Breast epithelium (tissue), 3 donors: ENCODE results near the gene ITPRIP.

ENCODE experiments used
- CTCF ChIP-seq, 3 donors: fragments of 450-650 bp; IDR thresholded peaks; one replicate each; pipeline ENCODE4 v1.5.1; 2016 to 2017; ENCODE audit warnings: antibody characterized with exemption in 3 of 3, mild to moderate bottlenecking in 3 of 3, moderate library complexity in 3 of 3
- POLR2A ChIP-seq: fragments of 450-650 bp; IDR thresholded peaks from one replicate; pipeline ENCODE4 v1.6.1; 2016; ENCODE audit warnings: antibody characterized with exemption, mild to moderate bottlenecking, moderate library complexity

- TF ChIP-seq CTCF (IDR thresholded peaks at IDR 0.05) (no peak), POLR2A (no peak)
Observed at GRCh38 chr10:104367904-104368303, 29.6 kb upstream of the ITPRIP start.
